ENCODE data around the gene PARP16. TPM values are rescaled to one million over a fixed set of nuclear protein-coding genes. Genes with fewer than 3 reads are reported as not detected.

The PARP16 gene
- total and polyA plus RNA-seq, 5 donors from 2014 or later: 14.9 to 25.9 (median 20.8) TPM

GRCh38 chr15:65211482-65211982 is 75.2 kb downstream of the PARP16 start:
- Histone ChIP-seq H3K36me3 (ENCODE audit: control insufficient read depth, insufficient read depth, low read length) (no peaks in the 10 kb centered on the region), H3K27me3 (ENCODE audit: control insufficient read depth, insufficient read depth, low read length) (no peaks in the 10 kb centered on the region), H3K9me3 (ENCODE audit: control insufficient read depth in 2 of 2, low read length in 2 of 2) (no peaks in the 10 kb centered on the region), H3K27ac (ENCODE audit: insufficient read depth, low read length, poor library complexity, severe bottlenecking) (no peak overlapping the region), H3K4me1 (ENCODE audit: control insufficient read depth, insufficient read depth, low read length, poor library complexity, severe bottlenecking) (no peaks in the 10 kb centered on the region), H3K4me3 (ENCODE audit: low read depth, low read length) (no peak overlapping the region)
- Mint-ChIP-seq H3K36me3 (no peaks in the 10 kb centered on the region), H3K9me3 (no peaks in the 10 kb centered on the region), H3K27me3 (no peaks in the 10 kb centered on the region), H3K4me3 (no peak overlapping the region), H3K4me1 (peaks cover 0 to 4% (median under 1%) of the 10 kb centered on the region in 4 donors), H3K27ac (no peak overlapping the region)
- ATAC-seq (ENCODE audit: low read depth in 2 of 2) (no peak), DNase-seq (no peak)

GRCh38 chr15:65210770-65211481 is 75.8 kb downstream of the PARP16 start, which contains the start of gene CILP:
TSS of gene CILP (minus strand) at chr15:65211473. CDS start at chr15:65209755, 1,718 bp downstream.
- no peak within 1 kb of the TSS for H3K4me3 ChIP-seq (ENCODE audit: low read depth, low read length)
- Mint-ChIP-seq H3K27me3 (no peaks in the 10 kb centered on the region), H3K4me1 (peaks cover 0 to 4% (median under 1%) of the 10 kb centered on the region in 4 donors), H3K9me3 (no peaks in the 10 kb centered on the region), H3K27ac (peak within 1 kb of the TSS in 1 of 3 donors; percentile 20), H3K4me3 (no peak within 1 kb of the TSS), H3K36me3 (no peaks in the 10 kb centered on the region)
- no peak for ATAC-seq (ENCODE audit: low read depth in 2 of 2)
- H3K9me3 ChIP-seq (ENCODE audit: control insufficient read depth in 2 of 2, low read length in 2 of 2): no peaks in the 10 kb centered on the region
- H3K27ac ChIP-seq (ENCODE audit: insufficient read depth, low read length, poor library complexity, severe bottlenecking): no peak within 1 kb of the TSS
- DNase-seq: no peak
- H3K36me3 ChIP-seq (ENCODE audit: control insufficient read depth, insufficient read depth, low read length): no peaks in the 10 kb centered on the region
- no peaks in the 10 kb centered on the region for H3K4me1 ChIP-seq (ENCODE audit: control insufficient read depth, insufficient read depth, low read length, poor library complexity, severe bottlenecking)
- no peaks in the 10 kb centered on the region for H3K27me3 ChIP-seq (ENCODE audit: control insufficient read depth, insufficient read depth, low read length)

GRCh38 chr15:65209701-65210643 is 76.7 kb downstream of the PARP16 start:
- H3K27ac Mint-ChIP-seq: no peak overlapping the region
- H3K27me3 ChIP-seq (ENCODE audit: control insufficient read depth, insufficient read depth, low read length): no peaks in the 10 kb centered on the region
- no peaks in the 10 kb centered on the region for H3K36me3 ChIP-seq (ENCODE audit: control insufficient read depth, insufficient read depth, low read length)
- no peak overlapping the region for H3K4me3 Mint-ChIP-seq
- no peak overlapping the region for H3K27ac ChIP-seq (ENCODE audit: insufficient read depth, low read length, poor library complexity, severe bottlenecking)
- no peak overlapping the region for H3K4me3 ChIP-seq (ENCODE audit: low read depth, low read length)
- ATAC-seq (ENCODE audit: low read depth in 2 of 2) (no peak), DNase-seq (no peak)
- H3K9me3 ChIP-seq (ENCODE audit: control insufficient read depth in 2 of 2, low read length in 2 of 2): no peaks in the 10 kb centered on the region
- no peaks in the 10 kb centered on the region for H3K9me3 Mint-ChIP-seq
- no peaks in the 10 kb centered on the region for H3K36me3 Mint-ChIP-seq
- H3K4me1 ChIP-seq (ENCODE audit: control insufficient read depth, insufficient read depth, low read length, poor library complexity, severe bottlenecking): no peaks in the 10 kb centered on the region
- H3K4me1 Mint-ChIP-seq: peaks cover 0 to 4% (median under 1%) of the 10 kb centered on the region in 4 donors
- no peaks in the 10 kb centered on the region for H3K27me3 Mint-ChIP-seq

GRCh38 chr15:65208647-65209046 is 78.0 kb downstream of the PARP16 start:
- no peaks in the 10 kb centered on the region for H3K36me3 Mint-ChIP-seq
- Histone ChIP-seq H3K36me3 (ENCODE audit: control insufficient read depth, insufficient read depth, low read length) (no peaks in the 10 kb centered on the region), H3K27me3 (ENCODE audit: control insufficient read depth, insufficient read depth, low read length) (no peaks in the 10 kb centered on the region), H3K4me3 (ENCODE audit: low read depth, low read length) (no peak overlapping the region), H3K4me1 (ENCODE audit: control insufficient read depth, insufficient read depth, low read length, poor library complexity, severe bottlenecking) (no peaks in the 10 kb centered on the region), H3K9me3 (ENCODE audit: control insufficient read depth in 2 of 2, low read length in 2 of 2) (no peaks in the 10 kb centered on the region), H3K27ac (ENCODE audit: insufficient read depth, low read length, poor library complexity, severe bottlenecking) (no peak overlapping the region)
- ATAC-seq (ENCODE audit: low read depth in 2 of 2) (no peak), DNase-seq (no peak)
- H3K27ac Mint-ChIP-seq: no peak overlapping the region
- H3K27me3 Mint-ChIP-seq: peaks cover 5% of the 10 kb centered on the region
- H3K9me3 Mint-ChIP-seq: no peaks in the 10 kb centered on the region
- H3K4me1 Mint-ChIP-seq: peaks cover 0 to 4% (median under 1%) of the 10 kb centered on the region in 4 donors
- no peak overlapping the region for H3K4me3 Mint-ChIP-seq

Other genes starting within 250 kb of the PARP16 start
- not detected for gene SLC51B, start 241.5 kb downstream of the PARP16 start, total RNA-seq
- gene SLC51B, start 241.5 kb downstream of the PARP16 start, polyA plus RNA-seq: not detected
- gene RASL12, start 218.9 kb downstream of the PARP16 start, total RNA-seq: not detected
- gene RASL12, start 218.9 kb downstream of the PARP16 start, polyA plus RNA-seq: not detected
- not detected for gene KBTBD13, start 210.1 kb downstream of the PARP16 start, total RNA-seq
- not detected for gene KBTBD13, start 210.1 kb downstream of the PARP16 start, polyA plus RNA-seq
- gene UBAP1L, start 171.7 kb downstream of the PARP16 start, total RNA-seq: 10.1 TPM
- gene UBAP1L, start 171.7 kb downstream of the PARP16 start, polyA plus RNA-seq: under 1 TPM in 3 of 4 donors, not detected in 1; 0.08 to 0.42 (median 0.21) TPM
- gene PDCD7, start 153.1 kb downstream of the PARP16 start, total RNA-seq: 37.6 TPM
- gene PDCD7, start 153.1 kb downstream of the PARP16 start, polyA plus RNA-seq: 10 to 100 TPM; 12.3 to 19.0 (median 13.5) TPM
- 39.8 TPM for gene CLPX, start 101.5 kb downstream of the PARP16 start, total RNA-seq
- 10 to 100 TPM; 31.2 to 37.5 (median 35.7) TPM for gene CLPX, start 101.5 kb downstream of the PARP16 start, polyA plus RNA-seq
- gene CILP, start 75.4 kb downstream of the PARP16 start, total RNA-seq: 0.52 TPM
- not detected for gene CILP, start 75.4 kb downstream of the PARP16 start, polyA plus RNA-seq
- gene RNU5A-1, start 9.2 kb upstream of the PARP16 start, total RNA-seq: not detected
- not detected for gene RNU5A-1, start 9.2 kb upstream of the PARP16 start, polyA plus RNA-seq
- gene RNU5B-1, start 17.8 kb upstream of the PARP16 start, total RNA-seq: not detected
- not detected for gene RNU5B-1, start 17.8 kb upstream of the PARP16 start, polyA plus RNA-seq
- gene IGDCC3, start 91.1 kb upstream of the PARP16 start, total RNA-seq: not detected
- gene IGDCC3, start 91.1 kb upstream of the PARP16 start, polyA plus RNA-seq: not detected
- gene IGDCC4, start 136.1 kb upstream of the PARP16 start, total RNA-seq: 0.10 TPM
- gene IGDCC4, start 136.1 kb upstream of the PARP16 start, polyA plus RNA-seq: under 1 TPM in 1 of 4 donors, not detected in 3; 0.26 TPM
- 43.1 TPM for gene DPP8, start 230.8 kb upstream of the PARP16 start, total RNA-seq
- 10 to 100 TPM; 43.2 to 52.4 (median 45.7) TPM for gene DPP8, start 230.8 kb upstream of the PARP16 start, polyA plus RNA-seq
- gene HACD3, start 243.6 kb upstream of the PARP16 start, total RNA-seq: 16.5 TPM
- 10 to 100 TPM; 32.7 to 43.8 (median 36.7) TPM for gene HACD3, start 243.6 kb upstream of the PARP16 start, polyA plus RNA-seq

Data from CD4-positive, CD25-positive, alpha-beta regulatory T cell (primary cell).